ENCODE measurements around the gene WFS1. TPM values are rescaled to one million over a fixed set of nuclear protein-coding genes. Genes with fewer than 3 reads are reported as not detected.

Gene WFS1
- total RNA-seq, 2 experiments from 2014 or later: 1.3 to 1.7 TPM

DNA sequence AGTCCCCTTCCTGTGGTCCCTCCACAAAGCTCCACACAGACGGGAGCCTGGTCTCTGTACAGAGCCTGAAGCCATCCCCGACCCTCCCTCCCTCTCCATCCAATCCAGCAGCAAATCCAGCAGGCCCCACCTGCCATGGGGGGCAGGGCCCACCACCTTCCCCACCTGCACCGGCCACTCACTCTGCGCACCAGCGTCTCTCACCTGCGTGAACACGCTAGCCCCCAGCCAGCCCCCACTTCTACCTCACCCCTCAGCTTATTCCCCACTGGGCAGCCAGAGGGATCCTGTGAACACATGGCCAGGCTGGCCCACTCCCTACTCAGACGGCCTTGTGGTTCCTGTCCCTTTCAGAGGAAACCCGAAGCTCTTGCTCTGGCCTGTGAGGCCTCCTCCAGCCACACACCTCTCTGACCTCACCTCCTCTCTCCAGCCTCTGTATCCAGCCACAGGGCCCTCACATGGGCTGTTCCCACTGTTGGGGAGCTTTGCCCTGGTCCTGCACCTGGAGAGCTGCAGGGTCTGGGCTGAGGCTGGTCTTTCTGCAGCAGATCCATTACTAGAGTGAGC lies 70.9 kb downstream of the WFS1 start:
- no peak for DNase-seq
- Histone ChIP-seq H3K27ac (ENCODE audit: low read depth in 1 of 2, low read length in 2 of 2) (no peak overlapping the region), H3K4me1 (ENCODE audit: insufficient read depth, low read length) (peaks cover 24% of the 10 kb centered on the region), H3K9me3 (ENCODE audit: control insufficient read depth in 1 of 2, insufficient read depth in 1 of 2, low read length in 2 of 2) (peaks cover 0 to 5% of the 10 kb centered on the region in 2 experiments), H3K4me3 (ENCODE audit: low read length) (no peak overlapping the region), H3K27me3 (ENCODE audit: control insufficient read depth in 1 of 2, insufficient read depth in 2 of 2, low read length in 2 of 2) (peaks cover 8 to 11% of the 10 kb centered on the region in 2 experiments), H3K36me3 (ENCODE audit: insufficient read depth, low read length) (no peaks in the 10 kb centered on the region)
- TF ChIP-seq, protein P1, sequence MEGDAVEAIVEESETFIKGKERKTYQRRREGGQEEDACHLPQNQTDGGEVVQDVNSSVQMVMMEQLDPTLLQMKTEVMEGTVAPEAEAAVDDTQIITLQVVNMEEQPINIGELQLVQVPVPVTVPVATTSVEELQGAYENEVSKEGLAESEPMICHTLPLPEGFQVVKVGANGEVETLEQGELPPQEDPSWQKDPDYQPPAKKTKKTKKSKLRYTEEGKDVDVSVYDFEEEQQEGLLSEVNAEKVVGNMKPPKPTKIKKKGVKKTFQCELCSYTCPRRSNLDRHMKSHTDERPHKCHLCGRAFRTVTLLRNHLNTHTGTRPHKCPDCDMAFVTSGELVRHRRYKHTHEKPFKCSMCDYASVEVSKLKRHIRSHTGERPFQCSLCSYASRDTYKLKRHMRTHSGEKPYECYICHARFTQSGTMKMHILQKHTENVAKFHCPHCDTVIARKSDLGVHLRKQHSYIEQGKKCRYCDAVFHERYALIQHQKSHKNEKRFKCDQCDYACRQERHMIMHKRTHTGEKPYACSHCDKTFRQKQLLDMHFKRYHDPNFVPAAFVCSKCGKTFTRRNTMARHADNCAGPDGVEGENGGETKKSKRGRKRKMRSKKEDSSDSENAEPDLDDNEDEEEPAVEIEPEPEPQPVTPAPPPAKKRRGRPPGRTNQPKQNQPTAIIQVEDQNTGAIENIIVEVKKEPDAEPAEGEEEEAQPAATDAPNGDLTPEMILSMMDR (IDR thresholded peaks at IDR 0.05): no peak
- Mint-ChIP-seq H3K4me3 (no peak overlapping the region), H3K27ac (no peak overlapping the region), H3K27me3 (peaks cover 35% of the 10 kb centered on the region), H3K4me1 (ENCODE audit: low read depth) (peaks cover 19% of the 10 kb centered on the region), H3K9me3 (no peaks in the 10 kb centered on the region), H3K36me3 (ENCODE audit: low read depth) (no peaks in the 10 kb centered on the region)
- intact Hi-C loops (cut with DNase I, micrococcal nuclease): no loop called here
- ChIA-PET POLR2A (no interaction called here), CTCF (interaction anchor here (1.2 kb wide), 1 partner anchor 9 kb away, joined by 3 read pairs; no protein-coding TSS in a partner anchor)
- ATAC-seq (ENCODE audit: poor library complexity): no peak

DNA sequence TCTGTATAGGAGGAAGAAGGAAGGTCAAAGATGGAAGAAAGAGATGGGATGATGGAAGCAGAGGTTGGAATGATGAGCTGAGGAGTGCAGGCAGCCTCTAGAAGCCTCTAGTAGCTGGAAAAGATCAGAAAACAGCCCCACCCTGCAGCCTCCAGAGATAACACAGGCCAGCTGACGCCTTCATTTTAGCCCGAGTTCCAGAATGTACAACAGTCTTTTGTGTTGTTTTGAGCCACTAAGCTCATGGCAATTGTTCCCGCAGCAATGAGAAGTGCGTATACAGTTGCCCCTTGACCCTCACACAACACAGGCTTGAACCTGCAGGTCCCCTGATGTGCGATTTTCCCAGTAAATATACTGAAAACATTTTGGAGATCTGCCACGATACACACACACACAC lies 72.0 kb downstream of the WFS1 start:
- Mint-ChIP-seq H3K27me3 (peaks cover 35% of the 10 kb centered on the region), H3K9me3 (no peaks in the 10 kb centered on the region), H3K27ac (no peak overlapping the region), H3K4me1 (ENCODE audit: low read depth) (peaks cover 19% of the 10 kb centered on the region), H3K36me3 (ENCODE audit: low read depth) (no peaks in the 10 kb centered on the region), H3K4me3 (no peak overlapping the region)
- intact Hi-C loops (cut with DNase I, micrococcal nuclease): no loop called here
- H3K27me3 ChIP-seq (ENCODE audit: control insufficient read depth in 1 of 2, insufficient read depth in 2 of 2, low read length in 2 of 2): peaks cover 8 to 11% of the 10 kb centered on the region in 2 experiments
- ATAC-seq (ENCODE audit: poor library complexity): no peak
- TF ChIP-seq, protein P1 (IDR thresholded peaks at IDR 0.05): no peak
- H3K27ac ChIP-seq (ENCODE audit: low read depth in 1 of 2, low read length in 2 of 2): no peak overlapping the region
- ChIA-PET POLR2A (interaction anchor here (0.6 kb wide), 1 partner anchor 1712 kb away, joined by 3 read pairs; no protein-coding TSS in a partner anchor), CTCF (no interaction called here)
- no peaks in the 10 kb centered on the region for H3K36me3 ChIP-seq (ENCODE audit: insufficient read depth, low read length)
- DNase-seq: no peak
- peaks cover 24% of the 10 kb centered on the region for H3K4me1 ChIP-seq (ENCODE audit: insufficient read depth, low read length)
- peaks cover 0 to 14% of the 10 kb centered on the region in 2 experiments for H3K9me3 ChIP-seq (ENCODE audit: control insufficient read depth in 1 of 2, insufficient read depth in 1 of 2, low read length in 2 of 2)
- H3K4me3 ChIP-seq (ENCODE audit: low read length): no peak overlapping the region

DNA sequence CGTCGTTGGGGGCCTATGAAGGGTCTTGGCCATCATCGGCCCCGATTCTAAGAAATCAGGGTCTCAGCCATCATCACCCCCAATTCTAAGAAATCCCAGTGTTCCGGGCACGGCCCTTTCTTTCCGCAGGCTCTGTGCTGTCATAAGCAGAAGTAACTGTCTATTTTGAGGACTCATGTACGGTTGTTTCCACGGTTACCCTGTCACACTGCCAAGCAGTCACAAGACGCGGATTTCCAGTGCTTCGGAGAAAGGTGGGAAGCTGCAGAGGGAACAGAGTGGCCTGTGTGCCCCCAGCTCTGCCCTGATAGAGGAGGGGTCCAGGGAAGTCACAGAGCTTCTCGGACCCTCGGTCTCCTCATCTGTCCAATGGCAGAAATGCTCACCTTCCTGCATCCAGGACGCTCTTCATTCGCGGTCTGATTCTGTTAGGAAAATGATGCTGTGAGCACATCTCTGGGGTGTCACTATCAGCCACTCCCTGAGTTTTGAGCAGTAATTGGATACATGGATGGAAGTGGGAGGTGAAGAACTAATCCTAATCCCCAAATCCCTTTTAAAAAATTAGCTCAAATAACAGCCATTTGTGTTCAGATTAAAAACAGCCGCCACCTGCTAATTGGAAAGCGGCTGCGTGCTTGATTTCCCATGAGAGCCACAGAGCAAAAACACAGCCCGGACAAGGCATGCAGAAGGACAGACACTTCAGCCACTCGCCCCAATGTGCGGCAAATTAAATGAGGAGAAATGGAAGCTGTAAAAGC lies 73.1 kb downstream of the WFS1 start:
- H3K4me1 Mint-ChIP-seq (ENCODE audit: low read depth): peaks cover 10% of the 10 kb centered on the region
- H3K27ac Mint-ChIP-seq: no peak overlapping the region
- peaks cover 3 to 5% of the 10 kb centered on the region in 2 experiments for H3K27me3 ChIP-seq (ENCODE audit: control insufficient read depth in 1 of 2, insufficient read depth in 2 of 2, low read length in 2 of 2)
- H3K36me3 Mint-ChIP-seq (ENCODE audit: low read depth): no peaks in the 10 kb centered on the region
- no peak for DNase-seq
- CTCF ChIA-PET: interaction anchor here (0.9 kb wide), 1 partner anchor 92 kb away, joined by 3 read pairs; no protein-coding TSS in a partner anchor
- no peaks in the 10 kb centered on the region for H3K36me3 ChIP-seq (ENCODE audit: insufficient read depth, low read length)
- no peak overlapping the region for H3K4me3 Mint-ChIP-seq
- no peak for ATAC-seq (ENCODE audit: poor library complexity)
- intact Hi-C loops (cut with DNase I, micrococcal nuclease): no loop called here
- peaks cover 0 to 14% of the 10 kb centered on the region in 2 experiments for H3K9me3 ChIP-seq (ENCODE audit: control insufficient read depth in 1 of 2, insufficient read depth in 1 of 2, low read length in 2 of 2)
- H3K4me3 ChIP-seq (ENCODE audit: low read length): no peak overlapping the region
- no peak overlapping the region for H3K27ac ChIP-seq (ENCODE audit: low read depth in 1 of 2, low read length in 2 of 2)
- POLR2A ChIA-PET: interaction anchor here (1.1 kb wide), 1 partner anchor 11 kb away, joined by 3 read pairs; no protein-coding TSS in a partner anchor
- H3K9me3 Mint-ChIP-seq: no peaks in the 10 kb centered on the region
- H3K27me3 Mint-ChIP-seq: peaks cover 26% of the 10 kb centered on the region
- TF ChIP-seq, protein P1 (IDR thresholded peaks at IDR 0.05): no peak
- H3K4me1 ChIP-seq (ENCODE audit: insufficient read depth, low read length): peaks cover 17% of the 10 kb centered on the region
